ENCODE data around the gene ALDH8A1.

The ALDH8A1 gene

GRCh38 chr6:134948691-134949090 lies 1.2 kb downstream of the ALDH8A1 start:
- DNase-seq = no peak

- no peak for DNase-seq
Measured at GRCh38 chr6:134948142-134948541, 1.8 kb downstream of the ALDH8A1 start.

- no peak for DNase-seq
Measured at GRCh38 chr6:134945045-134945444, 4.9 kb downstream of the ALDH8A1 start.

GRCh38 chr6:134943522-134944111 lies 6.3 kb downstream of the ALDH8A1 start:
- DNase-seq = no peak

- DNase-seq = no peak
Measured at GRCh38 chr6:134938896-134939295, 11.0 kb downstream of the ALDH8A1 start.

- no peak for DNase-seq
Measured at GRCh38 chr6:134937426-134937825, 12.5 kb downstream of the ALDH8A1 start.

- DNase-seq = no peak
Measured at GRCh38 chr6:134936931-134937330, 13.0 kb downstream of the ALDH8A1 start.

GRCh38 chr6:134936476-134936875 lies 13.4 kb downstream of the ALDH8A1 start:
- DNase-seq = no peak

GRCh38 chr6:134934793-134935485 lies 15.0 kb downstream of the ALDH8A1 start:
- DNase-seq = no peak

- DNase-seq = no peak
Measured at GRCh38 chr6:134932535-134933470, 17.1 kb downstream of the ALDH8A1 start.

- no peak for DNase-seq
Measured at GRCh38 chr6:134932098-134932497, 17.8 kb downstream of the ALDH8A1 start.

GRCh38 chr6:134930463-134930862 lies 19.4 kb downstream of the ALDH8A1 start:
- DNase-seq = no peak

GRCh38 chr6:134928151-134928900 lies 21.6 kb downstream of the ALDH8A1 start:
- no peak for DNase-seq

- DNase-seq = no peak
Measured at GRCh38 chr6:134925800-134926199, 24.1 kb downstream of the ALDH8A1 start.

GRCh38 chr6:134921721-134922261 lies 28.1 kb downstream of the ALDH8A1 start:
- DNase-seq = no peak

- no peak for DNase-seq
Measured at GRCh38 chr6:134921276-134921675, 28.6 kb downstream of the ALDH8A1 start.

- no peak for DNase-seq
Measured at GRCh38 chr6:134920422-134920821, 29.5 kb downstream of the ALDH8A1 start.

GRCh38 chr6:134918418-134918961 lies 31.4 kb downstream of the ALDH8A1 start:
- DNase-seq = no peak

- DNase-seq = no peak
Measured at GRCh38 chr6:134911547-134911946, 38.4 kb downstream of the ALDH8A1 start.

- no peak for DNase-seq
Measured at GRCh38 chr6:134910593-134910935, 39.3 kb downstream of the ALDH8A1 start.

GRCh38 chr6:134909701-134910592 lies 40.0 kb downstream of the ALDH8A1 start:
- DNase-seq = no peak

Measured in CD4-positive, alpha-beta T cell treated with Interferon gamma for 1 hour (primary cell).